KMS-11 (cell line): Measurements from ENCODE around the gene CHGA.
A peak's percentile ranks its signal among the peaks of the same experiment; 100 is the strongest.

Experiments used
- H2AFZ ChIP-seq: fragments of 200-600 bp; sonication (generic); 2 replicates; pipeline ENCODE4 v1.6.1; 2016; ENCODE audit warnings: antibody characterized with exemption, mixed run types, low read depth
- H3K27ac ChIP-seq: fragments of 200-600 bp; sonication (generic); 2 replicates; pipeline ENCODE4 v1.6.1; 2016; ENCODE audit warnings: mild to moderate bottlenecking, mixed run types
- H3K27me3 ChIP-seq: fragments of 200-600 bp; sonication (generic); 2 replicates; pipeline ENCODE4 v1.6.1; 2017; ENCODE audit warnings: mild to moderate bottlenecking, low read depth, mixed run types, moderate library complexity; ENCODE audit not compliant: insufficient read depth
- H3K36me3 ChIP-seq: fragments of 200-600 bp; sonication (generic); 2 replicates; pipeline ENCODE4 v1.6.1; 2017; ENCODE audit warnings: mild to moderate bottlenecking, mixed run types; ENCODE audit not compliant: insufficient read depth
- H3K4me1 ChIP-seq: fragments of 200-600 bp; sonication (generic); 2 replicates; pipeline ENCODE4 v1.6.1; 2016; ENCODE audit warnings: mild to moderate bottlenecking, low read depth, mixed run types; ENCODE audit not compliant: poor library complexity, severe bottlenecking
- H3K4me2 ChIP-seq: fragments of 200-600 bp; sonication (generic); 2 replicates; pipeline ENCODE4 v1.7.0; 2016; ENCODE audit warnings: mild to moderate bottlenecking, mixed run types
- H3K4me3 ChIP-seq: fragments of 200-600 bp; sonication (generic); IDR thresholded peaks from 2 replicates; pipeline ENCODE4 v1.6.1; 2017; ENCODE audit warnings: low read depth, low read length, mixed read lengths; ENCODE audit not compliant: insufficient read depth
- H3K79me2 ChIP-seq: fragments of 200-600 bp; sonication (generic); 2 replicates; pipeline ENCODE4 v1.6.1; 2016; ENCODE audit warnings: low read depth, mixed run types; ENCODE audit not compliant: insufficient read depth
- H3K9ac ChIP-seq: fragments of 200-600 bp; sonication (generic); 2 replicates; pipeline ENCODE4 v1.6.1; 2016; ENCODE audit warnings: mild to moderate bottlenecking, mixed run types
- H4K20me1 ChIP-seq: fragments of 200-600 bp; sonication (generic); 2 replicates; pipeline ENCODE4 v1.6.1; 2016; ENCODE audit warnings: mild to moderate bottlenecking, mixed run types; ENCODE audit not compliant: insufficient read depth
- TF ChIP-seq, protein P1 (sequence below): fragments of 200-600 bp; sonication (generic); conservative IDR thresholded peaks from 2 replicates; pipeline ENCODE4 v1.6.1; 2017; ENCODE audit warnings: low read depth, mild to moderate bottlenecking, antibody characterized with exemption, low read length, moderate library complexity, mixed read lengths

Gene CHGA

GRCh38 chr14:92970271-92970670 is 47.3 kb downstream of the CHGA start:
- no peaks in the 10 kb centered on the region for H3K79me2 ChIP-seq
- H2AFZ ChIP-seq: no peak overlapping the region
- no peaks in the 10 kb centered on the region for H3K36me3 ChIP-seq
- H4K20me1 ChIP-seq: no peaks in the 10 kb centered on the region
- H3K4me1 ChIP-seq: no peaks in the 10 kb centered on the region
- H3K4me2 ChIP-seq: no peak overlapping the region
- H3K9ac ChIP-seq: no peak overlapping the region
- no peaks in the 10 kb centered on the region for H3K27me3 ChIP-seq
- TF ChIP-seq, protein P1, sequence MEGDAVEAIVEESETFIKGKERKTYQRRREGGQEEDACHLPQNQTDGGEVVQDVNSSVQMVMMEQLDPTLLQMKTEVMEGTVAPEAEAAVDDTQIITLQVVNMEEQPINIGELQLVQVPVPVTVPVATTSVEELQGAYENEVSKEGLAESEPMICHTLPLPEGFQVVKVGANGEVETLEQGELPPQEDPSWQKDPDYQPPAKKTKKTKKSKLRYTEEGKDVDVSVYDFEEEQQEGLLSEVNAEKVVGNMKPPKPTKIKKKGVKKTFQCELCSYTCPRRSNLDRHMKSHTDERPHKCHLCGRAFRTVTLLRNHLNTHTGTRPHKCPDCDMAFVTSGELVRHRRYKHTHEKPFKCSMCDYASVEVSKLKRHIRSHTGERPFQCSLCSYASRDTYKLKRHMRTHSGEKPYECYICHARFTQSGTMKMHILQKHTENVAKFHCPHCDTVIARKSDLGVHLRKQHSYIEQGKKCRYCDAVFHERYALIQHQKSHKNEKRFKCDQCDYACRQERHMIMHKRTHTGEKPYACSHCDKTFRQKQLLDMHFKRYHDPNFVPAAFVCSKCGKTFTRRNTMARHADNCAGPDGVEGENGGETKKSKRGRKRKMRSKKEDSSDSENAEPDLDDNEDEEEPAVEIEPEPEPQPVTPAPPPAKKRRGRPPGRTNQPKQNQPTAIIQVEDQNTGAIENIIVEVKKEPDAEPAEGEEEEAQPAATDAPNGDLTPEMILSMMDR: no peak
- no peak overlapping the region for H3K4me3 ChIP-seq
- H3K27ac ChIP-seq: no peak overlapping the region

GRCh38 chr14:92971601-92972180 is 48.7 kb downstream of the CHGA start:
- Histone ChIP-seq H3K27me3 (no peaks in the 10 kb centered on the region), H3K27ac (no peak overlapping the region), H2AFZ (no peak overlapping the region), H3K36me3 (no peaks in the 10 kb centered on the region), H3K79me2 (no peaks in the 10 kb centered on the region), H3K4me3 (no peak overlapping the region), H4K20me1 (no peaks in the 10 kb centered on the region), H3K9ac (no peak overlapping the region), H3K4me1 (no peaks in the 10 kb centered on the region), H3K4me2 (no peak overlapping the region)
- TF ChIP-seq, protein P1: no peak

- Histone ChIP-seq H3K4me1 (no peaks in the 10 kb centered on the region), H3K27ac (no peak overlapping the region), H3K36me3 (no peaks in the 10 kb centered on the region), H3K9ac (no peak overlapping the region), H3K4me3 (no peak overlapping the region), H3K79me2 (no peaks in the 10 kb centered on the region), H4K20me1 (no peaks in the 10 kb centered on the region), H2AFZ (no peak overlapping the region), H3K27me3 (no peaks in the 10 kb centered on the region), H3K4me2 (no peak overlapping the region)
- TF ChIP-seq, protein P1: peak; percentile 51
These were observed 50.4 kb downstream of the CHGA start for GRCh38 chr14:92973261-92973797.

GRCh38 chr14:92973798-92974372 is 50.9 kb downstream of the CHGA start:
- H3K4me3 ChIP-seq: no peak overlapping the region
- no peak overlapping the region for H3K4me2 ChIP-seq
- no peak overlapping the region for H3K9ac ChIP-seq
- H2AFZ ChIP-seq: no peak overlapping the region
- no peaks in the 10 kb centered on the region for H3K36me3 ChIP-seq
- H4K20me1 ChIP-seq: no peaks in the 10 kb centered on the region
- H3K4me1 ChIP-seq: no peaks in the 10 kb centered on the region
- H3K27me3 ChIP-seq: no peaks in the 10 kb centered on the region
- no peak overlapping the region for H3K27ac ChIP-seq
- no peaks in the 10 kb centered on the region for H3K79me2 ChIP-seq
- TF ChIP-seq, protein P1: no peak
